A549 (cell line): ENCODE data around the gene RIC1. TPM values are rescaled to one million over a fixed set of nuclear protein-coding genes. Genes with fewer than 3 reads are reported as not detected.
"Not testable (repeated sequence)": the region's sequence is repeated elsewhere in the genome, so short reads cannot be mapped to it uniquely, and the experiment has no call there.

Experiments used
- ATAC-seq, 2 experiments: fragments of 200-7000 bp in 1 of 2; fragments of >200 bp in 1 of 2; cut with Nextera tagmentation in 1 of 2; cut with Tn5 transposase in 1 of 2; 3 replicates each; pipeline versions ENCODE4 v1.8.0 to v1.9.1; 2018 to 2020; ENCODE audit warnings: mild to moderate bottlenecking in 1 of 2, moderate library complexity in 1 of 2
- CTCF ChIA-PET: fragments of 300-600 bp; sonication (Branson Sonifier 250); formaldehyde crosslinking; extraction: SDS; loops from one replicate; lab custom pipeline; 2021; ENCODE audit warnings: antibody characterized with exemption, inconsistent platforms; lab: Yijun Ruan, JAX
- POLR2A ChIA-PET: fragments of 350-600 bp; formaldehyde crosslinking; extraction: SDS; loops from one replicate; lab custom pipeline; 2021; ENCODE audit warnings: antibody characterized with exemption, inconsistent platforms; lab: Yijun Ruan, JAX
- DNase-seq, 2 experiments: peaks; one replicate each; pipeline versions ENCODE4 v3.0.0 to v3.0.0-alpha.2; 2011 to 2016; ENCODE audit warnings: low read depth in 1 of 2, low spot score in 1 of 2
- FAIRE-seq: peaks from 2 replicates; lab custom pipeline; 2011; peaks lifted over from hg19 to GRCh38; lab: Jason Lieb, UNC
- H3K27ac ChIP-seq, 2 experiments: fragments of >200 bp; sonication (Bioruptor Twin); formaldehyde crosslinking; 3 replicates each; pipeline ENCODE4 v1.5.1; 2016 to 2017
- H3K4me1 ChIP-seq: fragments of >200 bp; sonication (Bioruptor Twin); formaldehyde crosslinking; 3 replicates; pipeline ENCODE4 v1.6.1; 2016
- H3K4me2 ChIP-seq: fragments of >200 bp; sonication (Bioruptor Twin); formaldehyde crosslinking; 3 replicates; pipeline ENCODE4 v1.6.1; 2016
- H3K4me3 ChIP-seq: fragments of >200 bp; sonication (Bioruptor Twin); formaldehyde crosslinking; 3 replicates; pipeline ENCODE4 v1.5.1; 2016
- H3K9me3 ChIP-seq: fragments of >200 bp; sonication (Bioruptor Twin); formaldehyde crosslinking; 3 replicates; pipeline ENCODE4 v1.6.1; 2016
- ATOH8 ChIP-seq: fragments of 250-450 bp; sonication (Bioruptor Pico); IDR thresholded peaks from 2 replicates; pipeline ENCODE4 v1.5.0; 2020; ENCODE audit warnings: low read depth, mild to moderate bottlenecking, moderate library complexity
- CBX2 ChIP-seq: fragments of 200-600 bp; sonication (generic); IDR thresholded peaks from 2 replicates; pipeline ENCODE4 v1.6.1; 2016; ENCODE audit warnings: low read depth, mild to moderate bottlenecking, borderline replicate concordance
- E2F6 ChIP-seq: IDR thresholded peaks from 2 replicates; pipeline ENCODE4 v1.6.1; 2012; ENCODE audit warnings: low read depth, borderline replicate concordance
- ESRRA ChIP-seq: fragments of 150-350 bp; IDR thresholded peaks from 2 replicates; pipeline ENCODE4 v1.6.1; 2014; ENCODE audit warnings: mild to moderate bottlenecking, low read length, borderline replicate concordance
- FOXS1 ChIP-seq: fragments of 250-450 bp; sonication (Bioruptor Pico); IDR thresholded peaks from 2 replicates; pipeline ENCODE4 v1.5.0; 2020; ENCODE audit warnings: mild to moderate bottlenecking, moderate library complexity
- HEYL ChIP-seq: fragments of 250-450 bp; sonication (Bioruptor Pico); IDR thresholded peaks from 2 replicates; pipeline ENCODE4 v1.8.0; 2021; ENCODE audit warnings: mild to moderate bottlenecking, moderate library complexity
- HOXA7 ChIP-seq: fragments of 250-450 bp; sonication (Bioruptor Pico); IDR thresholded peaks from 2 replicates; pipeline ENCODE4 v1.5.0; 2020; ENCODE audit warnings: mild to moderate bottlenecking, moderate library complexity
- KDM1A ChIP-seq: fragments of 200-600 bp; sonication (generic); IDR thresholded peaks from 2 replicates; pipeline ENCODE4 v1.6.1; 2016; ENCODE audit warnings: low read depth, mild to moderate bottlenecking
- KDM5A ChIP-seq: fragments of 200-600 bp; sonication (generic); IDR thresholded peaks from 2 replicates; pipeline ENCODE4 v1.6.1; 2016; ENCODE audit warnings: antibody characterized with exemption, mild to moderate bottlenecking
- MAFK ChIP-seq: fragments of 450-650 bp; IDR thresholded peaks from 2 replicates; pipeline ENCODE4 v1.6.1; 2014; ENCODE audit not compliant: partially characterized antibody
- MYC ChIP-seq: IDR thresholded peaks from 2 replicates; pipeline ENCODE4 v1.6.1; 2012; ENCODE audit warnings: mild to moderate bottlenecking, inconsistent platforms, low read length, improper control_type of control experiment, borderline replicate concordance
- NFE2L2 ChIP-seq: fragments of 150-350 bp; conservative IDR thresholded peaks from 2 replicates; pipeline ENCODE4 v1.6.1; 2014; ENCODE audit warnings: low read length
- NPAS2 ChIP-seq: fragments of 250-450 bp; sonication (Bioruptor Pico); IDR thresholded peaks from 2 replicates; pipeline ENCODE4 v1.8.0; 2022; ENCODE audit warnings: mild to moderate bottlenecking, moderate library complexity, borderline replicate concordance
- NR3C1 ChIP-seq: fragments of >200 bp; sonication (Bioruptor Twin); formaldehyde crosslinking; IDR thresholded peaks from 3 replicates; pipeline ENCODE4 v1.6.1; 2017
- PHF8 ChIP-seq: fragments of 200-600 bp; sonication (generic); IDR thresholded peaks from 2 replicates; pipeline ENCODE4 v1.6.1; 2016; ENCODE audit warnings: low read depth, mild to moderate bottlenecking, antibody characterized with exemption, moderate library complexity, borderline replicate concordance
- POLR2A ChIP-seq: IDR thresholded peaks from 2 replicates; pipeline ENCODE4 v1.6.1; 2012; ENCODE audit warnings: mild to moderate bottlenecking, low read length
- SREBF2 ChIP-seq: fragments of 450-650 bp; IDR thresholded peaks from 2 replicates; pipeline ENCODE4 v1.6.1; 2014; ENCODE audit warnings: mild to moderate bottlenecking, moderate library complexity
- WGBS: methylation state at CpG from one replicate; pipeline ENCODE4 v1.1.6; 2017; ENCODE audit errors: missing lambda C conversion rate; 5-methylcytosine and 5-hydroxymethylcytosine counted together
- polyA plus RNA-seq, 4 experiments: library from polyadenylated mRNA; depleted of rRNA in 3 of 4; stranded (reverse); fragments of >200 nt; fragmentation: RNase III in 1 of 4; extraction: RNeasy Plus Mini Kit Qiagen cat#74134 plus additional on column Dnase treatment in 1 of 4; gene quantifications; 2 replicates in 3 of 4; 3 replicates in 1 of 4; pipeline ENCODE4 v1.2.3, GENCODE V29; 2011 to 2017

RIC1 gene
- polyA plus RNA-seq, 2 of the 4 experiments (the other 2 are of a cell fraction) = 10.7 to 26.8 TPM

GRCh38 chr9:5580650-5581049 lies 48.3 kb upstream of the RIC1 start:
- peaks cover 8% of the 10 kb centered on the region; the same call in 2 of the 3 replicates for H3K4me1 ChIP-seq
- WGBS = 58% methylated on average over 3 of the region's 3 CpGs
- CTCF ChIA-PET = interaction anchor here (1.5 kb wide), 1 partner anchor 10 kb away, joined by 6 read pairs; no protein-coding TSS in a partner anchor
- DNase-seq (no peak), ATAC-seq (no peak), FAIRE-seq (no peak)
- H3K4me2 ChIP-seq = no peak overlapping the region
- TF ChIP-seq KDM5A (no peak), MAFK (no peak), ATOH8 (CRISPR knock-in tag) (no peak), SREBF2 (no peak), HOXA7 (no peak), NR3C1 (no peak), KDM1A (no peak), NFE2L2 (no peak), CBX2 (no peak)
- H3K9me3 ChIP-seq = no peaks in the 10 kb centered on the region
- H3K27ac ChIP-seq = no peak overlapping the region
- POLR2A ChIA-PET = no interaction called here
- H3K4me3 ChIP-seq = no peak overlapping the region

GRCh38 chr9:5581706-5582105 lies 47.2 kb upstream of the RIC1 start:
- H3K4me3 ChIP-seq, ATAC-seq, H3K9me3 ChIP-seq, H3K27ac ChIP-seq, POLR2A ChIA-PET, FAIRE-seq, DNase-seq, H3K4me2 ChIP-seq, H3K4me1 ChIP-seq: not testable (repeated sequence)
- CTCF ChIA-PET = interaction anchor here (3.1 to 9.1 kb wide), 2 partner anchors 19 to 133 kb away, joined by 21 to 96 read pairs; partner anchors contain the start of gene CD274
- 89% methylated on average over 2 of the region's 2 CpGs for WGBS

GRCh38 chr9:5582835-5583195 lies 46.1 kb upstream of the RIC1 start:
- POLR2A ChIA-PET = interaction anchor here (1.5 kb wide), 1 partner anchor 145 kb away, joined by 7 read pairs; the partner anchor contains the start of gene PLGRKT
- WGBS = 7% methylated on average over 2 of the region's 2 CpGs
- Histone ChIP-seq H3K4me3 (no peak overlapping the region), H3K4me2 (peak overlapping the region; percentile 22; the same call in 2 of the 3 replicates), H3K9me3 (no peaks in the 10 kb centered on the region)
- CTCF ChIA-PET = interaction anchor here (1.0 to 9.1 kb wide), 7 partner anchors 9 to 397 kb away, joined by 3 to 96 read pairs (median 4); partner anchors contain the start of gene CD274
- TF ChIP-seq KDM1A = no peak
- no peak for TF ChIP-seq FOXS1 (CRISPR knock-in tag)
- TF ChIP-seq, all 56 proteins: peak for 0
- DNase-seq = no peak
- H3K4me1 ChIP-seq = peaks cover 8% of the 10 kb centered on the region; the same call in 2 of the 3 replicates
- 0 out of 6 replicates have a peak overlapping the region, but pooled peaks of 1 of the 2 experiments have one; percentile 3 for H3K27ac ChIP-seq
- FAIRE-seq = no peak
- ATAC-seq = peak; percentile 82 to 89

GRCh38 chr9:5586391-5586802 lies 42.5 kb upstream of the RIC1 start:
- H3K9me3 ChIP-seq = no peaks in the 10 kb centered on the region
- POLR2A ChIA-PET = no interaction called here
- FAIRE-seq = no peak

GRCh38 chr9:5587024-5587423 lies 41.9 kb upstream of the RIC1 start:
- H3K27ac ChIP-seq = no peak overlapping the region
- ATAC-seq = no peak
- H3K4me3 ChIP-seq = no peak overlapping the region
- no peak overlapping the region for H3K4me2 ChIP-seq
- peaks cover 8% of the 10 kb centered on the region; the same call in 2 of the 3 replicates for H3K4me1 ChIP-seq
- 80% methylated on average over 1 of the region's 1 CpG for WGBS
- POLR2A ChIA-PET = no interaction called here
- CTCF ChIA-PET = interaction anchor here (3.5 to 9.1 kb wide), 3 partner anchors 13 to 400 kb away, joined by 25 to 96 read pairs (median 59); partner anchors contain the start of genes CD274 and INSL6
- DNase-seq = no peak
- TF ChIP-seq ESRRA = no peak
- no peak for TF ChIP-seq POLR2A
- no peak for TF ChIP-seq HEYL
- no peak for TF ChIP-seq MYC
- no peaks in the 10 kb centered on the region for H3K9me3 ChIP-seq
- no peak for FAIRE-seq

More at GRCh38 chr9:5586391-5586802, 42.5 kb upstream of the RIC1 start:
- Histone ChIP-seq H3K4me2 (no peak overlapping the region), H3K27ac (no peak overlapping the region), H3K4me1 (peaks cover 8% of the 10 kb centered on the region; the same call in 2 of the 3 replicates), H3K4me3 (no peak overlapping the region)
- TF ChIP-seq MAFK = no peak
- no peak for TF ChIP-seq PHF8
- no peak for TF ChIP-seq E2F6
- TF ChIP-seq NPAS2 = no peak
- DNase-seq (no peak), ATAC-seq (no peak)
- CTCF ChIA-PET = interaction anchor here (0.6 to 9.1 kb wide), 4 partner anchors 14 to 399 kb away, joined by 4 to 96 read pairs (median 42); partner anchors contain the start of genes CD274 and INSL6
